PFSK-1 (cell line): ENCODE data around the gene MTA2.

Source experiments
- SIN3A ChIP-seq: IDR thresholded peaks from 2 replicates; pipeline ENCODE4 v1.6.1; 2012; ENCODE audit warnings: mild to moderate bottlenecking, low read length, moderate library complexity, borderline replicate concordance; ENCODE audit not compliant: insufficient read depth
- TAF1 ChIP-seq: IDR thresholded peaks from 2 replicates; pipeline ENCODE4 v1.6.1; 2012; ENCODE audit warnings: low read length, control low read depth, borderline replicate concordance; ENCODE audit not compliant: insufficient read depth
- TF ChIP-seq, protein P1 (sequence below), 2 experiments: IDR thresholded peaks; 2 replicates each; pipeline versions ENCODE4 v1.6.1 to v1.8.0; 2011 to 2012; ENCODE audit warnings: low read depth in 2 of 2, low read length in 2 of 2, control low read depth in 1 of 2, inconsistent platforms in 1 of 2, mild to moderate bottlenecking in 1 of 2, moderate library complexity in 1 of 2; ENCODE audit not compliant: insufficient read depth in 1 of 2

DNA sequence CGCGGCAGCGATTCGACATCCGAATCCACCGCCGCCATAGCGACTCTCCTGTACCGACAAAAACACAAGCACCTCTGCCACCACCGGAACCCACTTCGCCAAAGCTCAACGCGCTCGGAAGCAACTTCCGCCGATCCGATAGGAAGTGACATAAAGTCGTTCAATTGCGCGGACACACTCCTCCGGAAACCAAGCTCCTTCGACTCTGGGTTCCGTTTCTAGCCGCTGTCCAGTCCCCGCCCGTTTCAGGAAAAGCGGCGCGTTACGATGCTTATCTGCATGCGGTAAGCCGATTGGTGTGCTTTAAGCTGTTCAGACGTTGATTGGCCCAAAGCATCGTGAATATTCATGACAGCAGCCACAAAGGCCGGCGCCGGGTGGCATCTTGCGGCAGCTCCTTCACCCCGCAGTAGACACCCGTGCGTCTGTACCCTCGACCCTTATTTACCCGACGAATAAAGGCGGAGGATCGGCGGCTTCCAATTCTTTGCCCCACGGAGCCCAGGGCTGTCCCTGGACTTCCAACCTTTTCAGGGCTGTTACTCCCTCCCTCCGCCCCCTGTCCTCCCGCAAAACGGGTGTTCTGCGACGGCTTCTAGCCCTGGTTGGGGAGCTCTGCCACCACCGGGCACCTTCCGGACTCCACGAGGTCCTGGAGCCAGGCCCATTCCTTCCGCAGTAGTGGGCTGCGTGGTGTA is 10.1 kb downstream of the MTA2 start, which contains the start of gene TUT1:
- TF ChIP-seq, protein P1, sequence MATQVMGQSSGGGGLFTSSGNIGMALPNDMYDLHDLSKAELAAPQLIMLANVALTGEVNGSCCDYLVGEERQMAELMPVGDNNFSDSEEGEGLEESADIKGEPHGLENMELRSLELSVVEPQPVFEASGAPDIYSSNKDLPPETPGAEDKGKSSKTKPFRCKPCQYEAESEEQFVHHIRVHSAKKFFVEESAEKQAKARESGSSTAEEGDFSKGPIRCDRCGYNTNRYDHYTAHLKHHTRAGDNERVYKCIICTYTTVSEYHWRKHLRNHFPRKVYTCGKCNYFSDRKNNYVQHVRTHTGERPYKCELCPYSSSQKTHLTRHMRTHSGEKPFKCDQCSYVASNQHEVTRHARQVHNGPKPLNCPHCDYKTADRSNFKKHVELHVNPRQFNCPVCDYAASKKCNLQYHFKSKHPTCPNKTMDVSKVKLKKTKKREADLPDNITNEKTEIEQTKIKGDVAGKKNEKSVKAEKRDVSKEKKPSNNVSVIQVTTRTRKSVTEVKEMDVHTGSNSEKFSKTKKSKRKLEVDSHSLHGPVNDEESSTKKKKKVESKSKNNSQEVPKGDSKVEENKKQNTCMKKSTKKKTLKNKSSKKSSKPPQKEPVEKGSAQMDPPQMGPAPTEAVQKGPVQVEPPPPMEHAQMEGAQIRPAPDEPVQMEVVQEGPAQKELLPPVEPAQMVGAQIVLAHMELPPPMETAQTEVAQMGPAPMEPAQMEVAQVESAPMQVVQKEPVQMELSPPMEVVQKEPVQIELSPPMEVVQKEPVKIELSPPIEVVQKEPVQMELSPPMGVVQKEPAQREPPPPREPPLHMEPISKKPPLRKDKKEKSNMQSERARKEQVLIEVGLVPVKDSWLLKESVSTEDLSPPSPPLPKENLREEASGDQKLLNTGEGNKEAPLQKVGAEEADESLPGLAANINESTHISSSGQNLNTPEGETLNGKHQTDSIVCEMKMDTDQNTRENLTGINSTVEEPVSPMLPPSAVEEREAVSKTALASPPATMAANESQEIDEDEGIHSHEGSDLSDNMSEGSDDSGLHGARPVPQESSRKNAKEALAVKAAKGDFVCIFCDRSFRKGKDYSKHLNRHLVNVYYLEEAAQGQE (IDR thresholded peaks at IDR 0.05; ENCODE audit: insufficient read depth in 1 of 2, low read depth in 2 of 2, low read length in 2 of 2), result peak; percentile 74 to 88
- peak; percentile 98 for TF ChIP-seq TAF1
- TF ChIP-seq SIN3A, result peak; percentile 93; the same call in 1 of the 2 replicates
